Lower leg skin (tissue), 4 donors: ENCODE measurements around the gene CENPH. TPM values are rescaled to one million over a fixed set of nuclear protein-coding genes. Genes with fewer than 3 reads are reported as not detected.

Source experiments
- DNase-seq, 2 donors: peaks; one replicate each; pipeline ENCODE4 v3.0.0-alpha.2; 2019; ENCODE audit warnings: low spot score in 2 of 2
- H3K4me3 ChIP-seq: fragments of 200-600 bp; sonication (generic); 2 replicates; pipeline ENCODE4 v1.5.1; 2017; ENCODE audit warnings: mild to moderate bottlenecking, low read depth; ENCODE audit not compliant: poor library complexity, severe bottlenecking
- POLR2A ChIP-seq, 2 donors: fragments of 450-650 bp; IDR thresholded peaks; one replicate each; pipeline ENCODE4 v1.6.1; 2016 to 2017; ENCODE audit warnings: antibody characterized with exemption in 2 of 2, mild to moderate bottlenecking in 1 of 2, moderate library complexity in 1 of 2
- WGBS, 2 donors: methylation state at CpG; one replicate each; pipeline ENCODE4 v1.1.5; 2018; 5-methylcytosine and 5-hydroxymethylcytosine counted together
- intact Hi-C: fragments of 100-400 bp; cut with DNase I; formaldehyde crosslinking; loops from one replicate; pipeline ENCODE4 v1.15.0; 2023; ENCODE audit warnings: low total_unique reads
- total RNA-seq, 4 donors: library from RNA; depleted of rRNA; stranded (reverse); fragments of >200 nt; gene quantifications; one replicate each; pipeline ENCODE4 v1.1.0, GENCODE V29; 2016
- TF ChIP-seq, protein P1 (sequence below), 3 donors: fragments of 450-650 bp; IDR thresholded peaks; one replicate each; pipeline ENCODE4 v1.5.1; 2016; ENCODE audit warnings: antibody characterized with exemption in 3 of 3, mild to moderate bottlenecking in 3 of 3, moderate library complexity in 2 of 3

The CENPH gene
- total RNA-seq, 4 donors from 2014 or later = 5.4 to 10.5 (median 6.0) TPM

DNA sequence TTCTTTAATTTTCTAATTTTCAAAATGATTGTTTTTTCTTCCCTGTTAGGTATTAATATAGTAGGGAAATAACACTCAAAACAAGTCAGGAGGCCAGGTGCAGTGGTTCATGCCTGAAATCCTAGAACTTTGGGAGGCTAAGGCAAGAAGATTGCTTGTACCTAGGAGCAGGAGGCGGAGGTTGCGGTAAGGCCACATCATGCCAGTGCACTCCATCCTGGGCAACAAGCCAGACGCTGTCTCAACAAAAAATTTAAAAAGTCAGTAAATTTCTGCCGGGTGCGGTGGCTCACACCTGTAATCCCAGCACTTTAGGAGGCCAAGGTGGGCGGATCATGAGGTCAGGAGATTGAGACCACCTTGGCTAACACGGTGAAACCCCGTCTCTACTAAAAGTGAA is 35.1 kb downstream of the CENPH start:
- no peak overlapping the region for H3K4me3 ChIP-seq
- TF ChIP-seq POLR2A (IDR thresholded peaks at IDR 0.05) = no peak
- TF ChIP-seq, protein P1, sequence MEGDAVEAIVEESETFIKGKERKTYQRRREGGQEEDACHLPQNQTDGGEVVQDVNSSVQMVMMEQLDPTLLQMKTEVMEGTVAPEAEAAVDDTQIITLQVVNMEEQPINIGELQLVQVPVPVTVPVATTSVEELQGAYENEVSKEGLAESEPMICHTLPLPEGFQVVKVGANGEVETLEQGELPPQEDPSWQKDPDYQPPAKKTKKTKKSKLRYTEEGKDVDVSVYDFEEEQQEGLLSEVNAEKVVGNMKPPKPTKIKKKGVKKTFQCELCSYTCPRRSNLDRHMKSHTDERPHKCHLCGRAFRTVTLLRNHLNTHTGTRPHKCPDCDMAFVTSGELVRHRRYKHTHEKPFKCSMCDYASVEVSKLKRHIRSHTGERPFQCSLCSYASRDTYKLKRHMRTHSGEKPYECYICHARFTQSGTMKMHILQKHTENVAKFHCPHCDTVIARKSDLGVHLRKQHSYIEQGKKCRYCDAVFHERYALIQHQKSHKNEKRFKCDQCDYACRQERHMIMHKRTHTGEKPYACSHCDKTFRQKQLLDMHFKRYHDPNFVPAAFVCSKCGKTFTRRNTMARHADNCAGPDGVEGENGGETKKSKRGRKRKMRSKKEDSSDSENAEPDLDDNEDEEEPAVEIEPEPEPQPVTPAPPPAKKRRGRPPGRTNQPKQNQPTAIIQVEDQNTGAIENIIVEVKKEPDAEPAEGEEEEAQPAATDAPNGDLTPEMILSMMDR (IDR thresholded peaks at IDR 0.05) = no peak
- no peak for DNase-seq
- WGBS, 2 donors = 93 to 96% methylated on average over 8 of the region's 8 CpGs
- intact Hi-C loops = no loop called here

GRCh38 chr5:69225860-69226259 is 36.5 kb downstream of the CENPH start:
- intact Hi-C loops = no loop called here
- no peak for DNase-seq
- no peak for TF ChIP-seq POLR2A (IDR thresholded peaks at IDR 0.05)
- TF ChIP-seq, protein P1 (IDR thresholded peaks at IDR 0.05) = no peak
- WGBS, 2 donors = 93 to 98% methylated on average over 4 of the region's 4 CpGs
- no peak overlapping the region for H3K4me3 ChIP-seq

GRCh38 chr5:69230181-69230580 is 40.8 kb downstream of the CENPH start:
- intact Hi-C loops = loop anchor here (10.0 kb wide), 1 partner anchor 135 kb away; the partner anchor contains the start of gene SLC30A5
- 82 to 85% methylated on average over 2 of the region's 2 CpGs for WGBS, 2 donors

GRCh38 chr5:69231281-69231680 is 41.9 kb downstream of the CENPH start:
- DNase-seq = no peak
- H3K4me3 ChIP-seq = no peak overlapping the region
- WGBS, 2 donors = 94 to 96% methylated on average over 6 of the region's 6 CpGs
- TF ChIP-seq POLR2A (IDR thresholded peaks at IDR 0.05) = no peak
- TF ChIP-seq, protein P1 (IDR thresholded peaks at IDR 0.05) = no peak
- intact Hi-C loops = loop anchor here (10.0 kb wide), 1 partner anchor 136 kb away; the partner anchor contains the start of gene SLC30A5

More at GRCh38 chr5:69230181-69230580, 40.8 kb downstream of the CENPH start:
- no peak overlapping the region for H3K4me3 ChIP-seq
- TF ChIP-seq POLR2A (IDR thresholded peaks at IDR 0.05) = no peak
- TF ChIP-seq, protein P1 (IDR thresholded peaks at IDR 0.05) = no peak
- DNase-seq = no peak

GRCh38 chr5:69231851-69232250 is 42.5 kb downstream of the CENPH start:
- 22 to 47% methylated on average over 2 of the region's 2 CpGs for WGBS, 2 donors
- TF ChIP-seq POLR2A (IDR thresholded peaks at IDR 0.05) = no peak
- TF ChIP-seq, protein P1 (IDR thresholded peaks at IDR 0.05) = no peak
- DNase-seq = no peak
- intact Hi-C loops = loop anchor here (10.0 kb wide), 1 partner anchor 137 kb away; the partner anchor contains the start of gene SLC30A5
- H3K4me3 ChIP-seq = no peak overlapping the region
